Kidney epithelial cell (primary cell): ENCODE data around the gene KRT9. TPM values are rescaled to one million over a fixed set of nuclear protein-coding genes. Genes with fewer than 3 reads are reported as not detected.

ENCODE experiments used
- DNase-seq: peaks from one replicate; pipeline ENCODE4 v3.0.0-alpha.2; 2010; ENCODE audit warnings: low read depth
- H3K27me3 ChIP-seq: 2 replicates; pipeline ENCODE4 v1.6.0; 2011; ENCODE audit warnings: low read length; ENCODE audit not compliant: control insufficient read depth, insufficient read depth
- H3K36me3 ChIP-seq: 2 replicates; pipeline ENCODE4 v1.5.1; 2011; ENCODE audit warnings: low read length; ENCODE audit not compliant: control insufficient read depth, insufficient read depth
- H3K4me3 ChIP-seq: 2 replicates; pipeline ENCODE4 v1.5.1; 2011; ENCODE audit warnings: low read depth, mild to moderate bottlenecking, control low read depth, low read length
- CTCF ChIP-seq: IDR thresholded peaks from 2 replicates; pipeline ENCODE4 v1.5.1; 2011; ENCODE audit warnings: mild to moderate bottlenecking, moderate library complexity, low read length, control low read depth, inconsistent platforms; ENCODE audit not compliant: insufficient read depth, poor library complexity, severe bottlenecking
- total RNA-seq: library from RNA; depleted of rRNA; stranded (reverse); fragments of >200 nt; gene quantifications from 2 replicates; pipeline ENCODE4 v1.2.3, GENCODE V29; 2015

KRT9 gene
- total RNA-seq, 1 donor from 2014 or later: not detected

DNA sequence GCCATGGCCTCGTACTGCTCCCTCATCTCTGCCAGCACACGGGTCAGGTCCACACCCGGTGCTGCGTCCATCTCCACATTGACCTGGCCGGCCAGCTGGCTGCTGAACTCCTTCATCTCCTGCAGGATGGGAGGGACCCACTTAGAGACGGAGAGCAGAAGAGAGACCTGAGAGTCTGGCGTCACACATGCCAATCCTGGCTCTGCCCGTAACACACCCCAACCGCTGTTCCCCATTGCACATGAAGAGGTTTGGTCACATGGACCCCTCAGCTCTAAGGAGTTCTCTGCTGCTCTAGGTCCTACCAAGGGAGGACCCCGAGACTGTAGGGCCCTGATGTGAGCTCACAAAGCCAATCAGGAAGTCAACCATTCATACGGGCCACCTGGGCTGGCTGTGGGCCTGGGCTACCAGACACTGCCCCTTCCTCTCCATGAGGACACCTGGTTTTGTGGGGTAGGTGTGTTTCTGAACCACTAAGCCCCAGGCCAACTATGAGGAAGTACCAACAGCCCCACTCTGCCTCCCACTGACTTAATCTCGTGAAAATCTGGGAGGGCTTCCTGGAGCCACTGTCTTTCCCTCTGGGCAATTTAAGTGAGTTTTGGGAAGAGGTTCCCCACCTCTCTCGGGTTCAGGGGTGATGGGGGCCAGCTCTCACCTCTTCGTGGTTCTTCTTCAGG lies 55.6 kb downstream of the KRT9 start:
- Histone ChIP-seq H3K36me3 (no peaks in the 10 kb centered on the region), H3K27me3 (no peaks in the 10 kb centered on the region), H3K4me3 (no peak overlapping the region)
- TF ChIP-seq CTCF: no peak
- no peak for DNase-seq

Other genes with a start within 250 kb of the KRT9 start
- gene KRT33A, start 221.2 kb downstream of the KRT9 start, total RNA-seq: not detected in 2 replicates
- 0.17 TPM in 1 of 2 replicates, not detected in the other for gene KRT33B, start 202.2 kb downstream of the KRT9 start, total RNA-seq
- 2.5 and 5.5 TPM in 2 replicates for gene KRT34, start 189.8 kb downstream of the KRT9 start, total RNA-seq
- not detected in 2 replicates for gene KRT31, start 174.5 kb downstream of the KRT9 start, total RNA-seq
- not detected in 2 replicates for gene KRT37, start 147.5 kb downstream of the KRT9 start, total RNA-seq
- not detected in 2 replicates for gene KRT38, start 131.1 kb downstream of the KRT9 start, total RNA-seq
- gene KRT32, start 104.7 kb downstream of the KRT9 start, total RNA-seq: not detected in 2 replicates
- not detected in 2 replicates for gene KRT35, start 90.9 kb downstream of the KRT9 start, total RNA-seq
- not detected in 2 replicates for gene KRT36, start 82.1 kb downstream of the KRT9 start, total RNA-seq
- 0.96 TPM in 1 of 2 replicates, not detected in the other for gene KRT13, start 66.4 kb downstream of the KRT9 start, total RNA-seq
- 1.3 and 1.6 TPM in 2 replicates for gene KRT15, start 53.2 kb downstream of the KRT9 start, total RNA-seq
- gene KRT19, start 43.8 kb downstream of the KRT9 start, total RNA-seq: 851 and 925 TPM in 2 replicates
- not detected in 2 replicates for gene KRT14, start 14.8 kb upstream of the KRT9 start, total RNA-seq
- 4.2 and 4.8 TPM in 2 replicates for gene KRT16, start 40.7 kb upstream of the KRT9 start, total RNA-seq
- gene KRT17, start 52.5 kb upstream of the KRT9 start, total RNA-seq: 208 and 216 TPM in 2 replicates
- gene EIF1, start 116.8 kb upstream of the KRT9 start, total RNA-seq: 318 and 368 TPM in 2 replicates
- gene GAST, start 140.3 kb upstream of the KRT9 start, total RNA-seq: not detected in 2 replicates
- gene HAP1, start 162.6 kb upstream of the KRT9 start, total RNA-seq: 0.96 and 1.6 TPM in 2 replicates
- gene JUP, start 214.7 kb upstream of the KRT9 start, total RNA-seq: 749 and 895 TPM in 2 replicates
- gene P3H4, start 239.9 kb upstream of the KRT9 start, total RNA-seq: 50.5 and 58.4 TPM in 2 replicates
- 152 and 157 TPM in 2 replicates for gene FKBP10, start 240.9 kb upstream of the KRT9 start, total RNA-seq